Stimulated activated CD4-positive, alpha-beta T cell treated with anti-CD3 and anti-CD28 coated beads, Interleukin-1b, Interleukin-23, amount 100 ng/mL, for 24 hours (primary cell): Measurements from ENCODE around the gene NTPCR.

Source experiments
- DNase-seq, 4 experiments: peaks; one replicate each; pipeline ENCODE4 v3.0.0-alpha.2; 2020; ENCODE audit warnings: low read depth in 4 of 4, low spot score in 1 of 4

Gene NTPCR

GRCh38 chr1:233005703-233006102, 55.3 kb downstream of the NTPCR start:
- no peak for DNase-seq

DNA sequence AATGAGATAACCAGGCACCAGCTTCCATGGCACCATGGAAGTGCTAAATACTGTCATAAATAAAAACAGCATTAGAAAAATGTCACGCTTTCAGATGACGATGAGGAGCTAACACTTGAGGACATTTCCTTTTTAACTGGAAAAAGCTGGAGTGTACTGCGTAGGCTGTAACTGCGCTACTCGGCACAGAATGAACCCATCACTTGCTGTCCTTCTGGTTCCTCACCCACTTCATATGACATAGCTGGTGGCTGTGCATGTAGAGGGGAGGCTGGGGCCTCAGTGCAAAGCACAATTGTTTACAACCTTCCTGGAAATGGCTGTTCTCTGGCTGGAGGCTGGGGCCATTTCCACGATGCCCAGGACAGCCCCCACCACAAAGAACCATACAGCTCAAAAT, 55.7 kb downstream of the NTPCR start:
- no peak for DNase-seq

GRCh38 chr1:233006541-233006973, 56.1 kb downstream of the NTPCR start:
- no peak for DNase-seq

GRCh38 chr1:233010146-233010545, 59.7 kb downstream of the NTPCR start:
- DNase-seq, result no peak

GRCh38 chr1:233012021-233012420, 61.6 kb downstream of the NTPCR start:
- DNase-seq, result no peak

DNA sequence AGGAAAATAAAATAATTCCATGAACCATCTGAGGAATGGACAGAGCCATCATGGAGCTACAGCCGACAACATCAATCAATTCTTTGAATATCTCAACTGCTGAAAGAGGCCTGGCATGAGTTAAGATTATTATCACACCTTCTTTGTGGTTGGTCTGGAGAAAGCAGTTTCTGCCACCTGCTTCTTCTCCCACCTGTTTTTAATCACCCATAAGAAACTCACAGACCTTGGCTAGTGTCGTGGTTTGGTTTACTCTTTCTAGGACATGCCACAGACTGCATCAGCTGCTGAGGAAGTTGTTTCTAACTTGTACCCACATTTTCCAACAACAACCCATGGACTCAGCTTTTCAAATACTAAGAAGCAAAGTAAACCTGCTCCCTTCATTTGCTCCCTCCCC, 65.6 kb downstream of the NTPCR start:
- no peak for DNase-seq

DNA sequence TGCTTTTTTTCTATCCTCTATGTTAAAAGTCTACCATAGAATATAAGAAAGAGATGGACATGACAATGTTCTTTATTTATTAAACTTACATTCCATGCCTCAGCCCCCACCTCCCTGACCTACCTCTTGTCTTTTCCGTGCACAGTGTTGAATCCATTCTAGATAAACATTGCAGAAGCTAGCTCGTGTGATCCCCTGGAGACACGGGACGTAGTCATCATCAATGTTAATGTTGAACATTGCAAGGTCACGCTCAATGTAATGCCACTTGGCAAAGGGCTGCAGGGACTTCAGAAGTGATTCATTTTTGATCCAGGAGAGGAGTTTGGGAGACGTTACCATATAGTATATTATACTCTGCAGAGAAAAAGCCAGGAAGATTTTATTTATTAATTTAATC, 66.4 kb downstream of the NTPCR start:
- DNase-seq, result no peak

- no peak for DNase-seq
Observed at GRCh38 chr1:233019083-233019482, 68.7 kb downstream of the NTPCR start.

- no peak for DNase-seq
Observed at GRCh38 chr1:233019778-233020325, 69.4 kb downstream of the NTPCR start.

DNA sequence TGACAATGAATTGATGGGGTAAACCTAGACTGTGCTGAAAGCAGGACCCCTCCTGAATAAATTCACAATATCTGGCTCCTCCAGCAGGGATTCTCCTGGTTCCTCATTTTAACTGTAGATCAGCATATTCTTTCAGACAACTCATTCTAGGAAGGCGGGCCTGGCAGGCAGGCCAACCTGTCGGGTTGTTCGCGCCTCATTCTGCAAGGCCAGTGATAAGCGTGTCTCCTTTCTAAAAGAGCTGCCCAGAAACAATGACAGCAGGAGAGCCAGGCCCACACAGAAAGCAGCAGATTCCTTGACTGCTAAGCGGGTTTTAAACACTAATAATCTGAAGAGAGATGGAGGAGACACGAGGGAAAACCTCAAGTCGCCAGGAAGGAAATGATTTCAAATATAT, 70.0 kb downstream of the NTPCR start:
- DNase-seq, result no peak

DNA sequence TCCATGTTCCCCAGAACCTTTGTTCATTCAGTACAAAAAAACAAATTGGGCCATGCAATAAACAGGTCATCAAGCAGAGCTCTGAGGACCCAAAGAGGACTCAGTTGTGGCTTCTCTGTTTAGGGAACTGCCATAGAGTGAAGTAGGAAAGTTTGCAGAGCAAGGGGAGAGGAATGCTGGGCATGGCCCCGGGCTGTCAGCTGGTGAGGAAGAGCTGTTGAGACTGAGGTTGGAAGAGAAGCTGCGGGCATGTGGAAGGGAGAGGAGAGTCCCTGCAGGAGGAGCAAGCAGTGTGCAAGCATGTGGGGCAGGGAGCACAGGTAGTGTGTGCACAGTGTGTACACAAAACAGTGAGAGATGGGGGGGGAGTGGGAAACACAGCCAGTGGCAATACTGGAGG, 71.8 kb downstream of the NTPCR start:
- DNase-seq, result no peak

GRCh38 chr1:233024199-233024598, 73.8 kb downstream of the NTPCR start:
- no peak for DNase-seq

GRCh38 chr1:233025157-233025556, 74.7 kb downstream of the NTPCR start:
- DNase-seq, result no peak

- DNase-seq, result no peak
Observed at GRCh38 chr1:233025567-233025966, 75.2 kb downstream of the NTPCR start.

DNA sequence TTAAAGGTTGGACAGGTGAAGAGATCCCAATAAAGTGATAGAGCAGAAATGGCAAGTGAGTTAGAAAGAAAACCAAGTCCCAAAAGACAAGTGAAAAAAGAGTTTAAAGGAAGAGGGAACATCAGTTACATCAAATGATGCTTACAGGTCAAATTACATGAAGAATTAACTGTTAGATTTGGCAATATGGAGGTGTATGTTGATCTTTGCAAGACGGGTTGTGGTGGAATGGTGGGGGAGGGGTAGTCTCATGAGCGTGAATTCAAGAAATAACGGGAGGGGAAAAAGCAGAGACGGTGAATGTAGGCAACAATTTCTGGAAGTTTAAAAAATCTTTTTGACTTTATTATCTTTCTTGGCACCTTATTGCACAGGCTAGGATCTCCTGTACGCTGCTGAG, 76.6 kb downstream of the NTPCR start:
- DNase-seq, result no peak

GRCh38 chr1:233031521-233031920, 81.1 kb downstream of the NTPCR start:
- DNase-seq, result no peak

- DNase-seq, result no peak
Observed at GRCh38 chr1:233032916-233033315, 82.5 kb downstream of the NTPCR start.

- DNase-seq, result no peak
Observed at GRCh38 chr1:233033361-233033760, 83.0 kb downstream of the NTPCR start.
